OCI-LY7 (cell line): Measurements from ENCODE around the gene VEGFA.

Experiments
- CTCF ChIP-seq: fragments of 200-600 bp; sonication (generic); conservative IDR thresholded peaks from 2 replicates; pipeline ENCODE4 v1.5.1; 2014; ENCODE audit warnings: mild to moderate bottlenecking, antibody characterized with exemption, low read length, moderate library complexity, mixed read lengths
- EZH2phosphoT487 ChIP-seq: fragments of 200-600 bp; sonication (generic); IDR thresholded peaks from 2 replicates; pipeline ENCODE4 v1.6.1; 2018; ENCODE audit warnings: low read depth, borderline replicate concordance, mild to moderate bottlenecking, mixed run types, antibody characterized with exemption, low read length, moderate library complexity, mixed read lengths

DNA sequence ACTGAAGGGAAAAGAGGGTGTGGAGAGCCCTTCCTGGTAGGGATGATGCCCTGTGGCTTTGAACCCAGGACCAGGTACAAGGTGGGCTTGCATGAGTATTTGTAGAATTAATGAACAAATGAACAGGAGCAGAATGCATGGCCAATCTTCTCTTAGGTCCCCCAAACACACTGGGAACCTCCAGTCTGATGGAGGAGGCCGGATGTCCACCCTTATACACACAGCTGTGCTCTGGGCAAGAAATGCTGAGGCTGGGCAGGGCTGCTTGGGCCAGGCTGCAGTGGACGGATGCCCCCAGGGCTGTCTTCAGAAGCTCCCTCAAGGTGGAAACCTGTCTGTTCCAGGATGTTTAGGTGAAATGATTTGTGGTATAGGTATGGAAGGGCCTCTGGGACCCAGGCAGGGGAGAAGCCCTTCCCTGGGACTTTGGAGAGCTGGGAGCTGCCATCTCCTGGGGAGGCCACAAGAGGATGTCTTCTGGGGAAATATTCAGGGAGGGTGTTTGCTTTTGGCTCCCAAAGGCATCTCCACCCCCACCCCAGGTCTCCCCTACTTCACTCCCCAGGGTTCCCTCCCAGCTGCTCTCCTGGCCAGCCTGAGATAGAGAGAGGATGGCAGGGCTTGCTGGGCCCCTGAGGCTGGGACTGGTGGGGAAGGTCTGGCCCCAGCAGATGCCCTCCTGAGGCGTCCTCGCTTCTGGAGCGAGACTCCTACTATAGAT, 23.3 kb downstream of the VEGFA start:
- TF ChIP-seq CTCF (no peak), EZH2phosphoT487 (no peak)
